Upper lobe of left lung (tissue), 4 donors: Measurements from ENCODE around the gene XYLT1.

Experiments
- EP300 ChIP-seq, 4 donors: sonication (generic); formaldehyde crosslinking; IDR thresholded peaks; one replicate each; pipeline ENCODE4 v1.5.1; 2017; ENCODE audit warnings: antibody characterized with exemption in 4 of 4, control low read depth in 2 of 4
- POLR2A ChIP-seq, 4 donors: fragments of 450-650 bp; IDR thresholded peaks; one replicate each; pipeline ENCODE4 v1.5.1; 2016 to 2017; ENCODE audit warnings: antibody characterized with exemption in 4 of 4, mild to moderate bottlenecking in 2 of 4
- TF ChIP-seq, protein P1 (sequence below), 6 experiments: fragments of 450-650 bp in 4 of 6; fragments of 200-600 bp in 2 of 6; sonication (generic) in 2 of 6; IDR thresholded peaks; one replicate each; pipeline ENCODE4 v1.5.1; 2016 to 2019; ENCODE audit warnings: antibody characterized with exemption in 6 of 6

GRCh38 chr16:17312094-17312710 is 158.6 kb downstream of the XYLT1 start:
- TF ChIP-seq, protein P1, sequence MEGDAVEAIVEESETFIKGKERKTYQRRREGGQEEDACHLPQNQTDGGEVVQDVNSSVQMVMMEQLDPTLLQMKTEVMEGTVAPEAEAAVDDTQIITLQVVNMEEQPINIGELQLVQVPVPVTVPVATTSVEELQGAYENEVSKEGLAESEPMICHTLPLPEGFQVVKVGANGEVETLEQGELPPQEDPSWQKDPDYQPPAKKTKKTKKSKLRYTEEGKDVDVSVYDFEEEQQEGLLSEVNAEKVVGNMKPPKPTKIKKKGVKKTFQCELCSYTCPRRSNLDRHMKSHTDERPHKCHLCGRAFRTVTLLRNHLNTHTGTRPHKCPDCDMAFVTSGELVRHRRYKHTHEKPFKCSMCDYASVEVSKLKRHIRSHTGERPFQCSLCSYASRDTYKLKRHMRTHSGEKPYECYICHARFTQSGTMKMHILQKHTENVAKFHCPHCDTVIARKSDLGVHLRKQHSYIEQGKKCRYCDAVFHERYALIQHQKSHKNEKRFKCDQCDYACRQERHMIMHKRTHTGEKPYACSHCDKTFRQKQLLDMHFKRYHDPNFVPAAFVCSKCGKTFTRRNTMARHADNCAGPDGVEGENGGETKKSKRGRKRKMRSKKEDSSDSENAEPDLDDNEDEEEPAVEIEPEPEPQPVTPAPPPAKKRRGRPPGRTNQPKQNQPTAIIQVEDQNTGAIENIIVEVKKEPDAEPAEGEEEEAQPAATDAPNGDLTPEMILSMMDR (IDR thresholded peaks at IDR 0.05) = no peak
- TF ChIP-seq POLR2A (IDR thresholded peaks at IDR 0.05) (no peak), EP300 (IDR thresholded peaks at IDR 0.05) (no peak)
